G401.6 (cell line): Measurements from ENCODE around the gene AKNA.
"Not testable (repeated sequence)": the region's sequence is repeated elsewhere in the genome, so short reads cannot be mapped to it uniquely, and the experiment has no call there.

Experiments used
- FAIRE-seq: peaks from 2 replicates; lab custom pipeline; 2012; peaks lifted over from hg19 to GRCh38; lab: Jason Lieb, UNC

AKNA gene

GRCh38 chr9:114336699-114337395 is 50.9 kb downstream of the AKNA start:
- FAIRE-seq = no peak

DNA sequence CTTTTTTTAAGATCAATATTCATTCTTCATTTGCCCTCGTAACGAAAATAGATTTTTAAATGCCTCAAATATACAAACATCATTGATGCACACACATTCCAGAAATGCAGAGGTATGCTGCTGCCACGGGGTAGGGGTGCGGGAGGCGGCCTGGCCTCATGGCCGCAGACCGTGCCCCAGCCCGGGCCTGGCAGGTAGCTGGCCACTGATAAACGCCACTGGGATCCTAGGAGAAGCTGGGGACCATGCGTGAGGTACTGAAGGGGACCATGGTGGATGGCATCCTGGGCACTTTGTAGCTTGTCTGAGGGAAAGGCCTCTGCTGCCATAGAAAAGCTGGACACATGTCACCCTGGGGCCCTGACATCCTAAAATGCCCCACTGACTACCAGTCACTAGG is 51.6 kb downstream of the AKNA start:
- FAIRE-seq = no peak

GRCh38 chr9:114335745-114336144 is 52.0 kb downstream of the AKNA start:
- FAIRE-seq = no peak

DNA sequence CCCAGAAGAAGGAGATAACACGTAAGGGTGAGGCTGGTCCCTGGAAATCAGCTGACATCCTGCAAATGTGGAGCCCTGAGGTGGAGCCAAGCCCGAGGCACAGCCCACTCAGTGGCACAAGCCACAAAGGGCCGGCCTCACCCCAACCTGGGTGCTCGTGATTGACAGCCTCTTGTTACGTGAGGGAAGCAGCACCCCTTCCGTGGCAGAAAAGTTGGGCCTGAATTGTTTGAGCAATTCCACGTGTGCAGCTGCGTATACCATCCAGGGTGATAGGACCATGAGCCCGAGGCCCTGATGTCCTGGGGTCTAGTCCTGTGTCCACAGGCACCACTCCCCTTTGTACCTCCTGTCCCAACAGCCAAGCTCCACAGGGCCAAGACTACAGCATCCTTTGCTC is 53.3 kb downstream of the AKNA start:
- FAIRE-seq = no peak

DNA sequence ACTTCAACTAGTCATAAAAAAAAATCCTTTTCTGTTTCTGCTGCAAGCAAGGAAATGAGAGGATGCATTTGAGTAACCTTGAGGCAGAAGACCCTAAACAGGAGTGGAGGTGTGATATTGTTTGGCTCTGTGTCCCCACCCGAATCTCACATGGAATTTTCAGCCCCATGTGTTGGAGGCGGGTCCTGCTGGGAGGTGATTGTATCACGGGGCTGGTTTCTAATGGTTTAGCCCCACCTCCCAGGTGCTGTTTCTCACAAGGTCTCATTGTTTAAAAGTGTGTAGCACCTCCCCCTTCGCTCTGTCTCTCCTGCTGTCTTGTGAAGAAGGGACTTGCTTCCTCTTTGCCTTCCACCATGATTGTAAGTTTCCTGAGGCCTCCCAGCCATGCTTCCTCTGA is 54.1 kb downstream of the AKNA start:
- not testable (repeated sequence) for FAIRE-seq

- not testable (repeated sequence) for FAIRE-seq
Measured at GRCh38 chr9:114332474-114333040, 55.2 kb downstream of the AKNA start.

- FAIRE-seq = not testable (repeated sequence)
Measured at GRCh38 chr9:114331229-114332195, 56.3 kb downstream of the AKNA start.

- FAIRE-seq = no peak
Measured at GRCh38 chr9:114330636-114331035, 57.1 kb downstream of the AKNA start.

- not testable (repeated sequence) for FAIRE-seq
Measured at GRCh38 chr9:114329625-114330022, 58.2 kb downstream of the AKNA start, which contains the start of gene ORM2. TSS of gene ORM2 (plus strand) at chr9:114329869. CDS start at chr9:114329905, 36 bp downstream.

- not testable (repeated sequence) for FAIRE-seq
Measured at GRCh38 chr9:114328937-114329624, 58.7 kb downstream of the AKNA start.

DNA sequence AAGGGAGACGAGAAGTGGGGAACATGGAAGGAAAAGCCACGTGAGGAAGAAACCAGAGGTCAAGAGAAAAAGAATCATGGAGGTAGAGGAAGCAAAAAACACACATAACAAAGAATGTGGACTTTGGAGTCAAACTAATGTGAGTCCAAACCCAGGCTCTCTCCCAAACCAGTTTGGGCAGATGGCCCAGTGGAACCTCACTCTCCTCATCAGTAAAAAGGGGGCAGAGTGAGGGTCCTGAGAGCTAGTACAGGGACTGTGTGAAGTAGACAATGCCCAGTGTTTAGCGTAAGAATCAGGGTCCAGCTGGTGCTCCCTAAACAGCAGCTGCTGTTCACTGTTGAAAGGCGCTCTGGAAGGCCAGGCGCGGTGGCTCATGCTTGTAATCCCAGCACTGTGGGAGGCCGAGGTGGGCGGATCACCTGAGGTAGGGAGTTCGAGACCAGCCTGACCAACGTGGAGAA is 59.4 kb downstream of the AKNA start:
- FAIRE-seq = not testable (repeated sequence)

DNA sequence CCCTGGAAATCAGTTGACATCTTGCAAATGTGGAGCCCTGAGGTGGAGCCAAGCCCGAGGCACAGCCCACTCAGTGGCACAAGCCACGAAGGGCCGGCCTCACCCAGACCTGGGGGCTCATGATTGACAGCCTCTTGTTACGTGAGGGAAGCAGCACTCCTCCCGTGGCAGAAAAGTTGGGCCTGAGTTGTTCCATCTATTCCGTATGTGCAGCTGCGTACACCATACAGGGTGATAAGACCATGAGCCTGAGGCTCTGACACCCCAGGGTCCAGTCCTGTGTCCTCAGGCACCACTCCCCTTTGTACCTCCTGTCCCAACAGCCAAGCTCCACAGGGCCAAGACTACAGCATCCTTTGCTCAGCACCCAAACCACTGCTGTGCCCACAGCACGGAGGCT is 60.0 kb downstream of the AKNA start:
- FAIRE-seq = no peak

DNA sequence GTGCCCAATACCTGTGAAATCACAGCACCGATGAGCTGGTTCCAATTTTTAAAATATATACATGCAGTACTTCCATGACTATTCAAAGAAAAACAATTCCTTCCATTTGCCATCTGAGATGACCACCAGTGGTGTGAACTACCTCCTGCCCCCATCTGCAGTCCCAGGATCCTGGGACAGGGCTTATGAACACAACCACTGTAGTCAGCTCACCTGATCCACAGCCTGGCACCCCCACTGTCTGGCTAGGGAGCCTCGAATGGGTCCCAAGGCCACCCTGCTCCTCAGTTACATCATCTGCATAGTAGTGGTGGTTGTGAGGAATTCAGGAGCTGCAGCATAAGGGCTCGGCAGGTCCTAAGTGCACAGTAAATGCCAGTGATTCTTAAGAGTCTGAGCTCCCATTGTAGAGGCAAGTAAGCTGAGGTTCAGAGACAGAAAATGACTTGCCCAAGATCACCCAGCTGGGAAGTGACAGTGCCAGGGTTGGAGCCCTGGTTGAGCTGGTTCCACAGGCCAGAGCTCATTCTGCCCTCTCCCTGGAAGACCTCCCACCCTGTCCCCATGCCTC is 62.0 kb downstream of the AKNA start:
- not testable (repeated sequence) for FAIRE-seq

GRCh38 chr9:114324965-114325364 is 62.8 kb downstream of the AKNA start:
- FAIRE-seq = not testable (repeated sequence)

DNA sequence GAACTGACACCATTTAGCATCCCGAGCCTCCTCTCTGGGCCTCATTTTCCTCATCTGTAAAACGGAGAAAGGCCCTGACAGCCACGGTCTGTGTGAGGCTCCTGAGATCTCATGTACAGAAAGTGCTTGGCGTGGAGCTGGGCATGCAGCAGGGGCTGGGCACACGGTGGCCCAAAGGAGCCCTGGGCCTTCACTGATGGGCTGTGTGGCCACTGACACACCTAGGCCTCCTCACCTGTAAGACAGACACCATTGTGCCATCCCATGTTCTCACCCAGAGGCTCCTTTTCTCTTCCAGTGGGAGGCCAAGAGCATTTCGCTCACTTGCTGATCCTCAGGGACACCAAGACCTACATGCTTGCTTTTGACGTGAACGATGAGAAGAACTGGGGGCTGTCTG is 63.3 kb downstream of the AKNA start:
- no peak for FAIRE-seq

GRCh38 chr9:114323849-114324248 is 63.9 kb downstream of the AKNA start:
- not testable (repeated sequence) for FAIRE-seq

- FAIRE-seq = not testable (repeated sequence)
Measured at GRCh38 chr9:114322831-114323531, 64.8 kb downstream of the AKNA start, which contains the start of gene ORM1. TSS of gene ORM1 (plus strand) at chr9:114323098. CDS start at chr9:114323134, 36 bp downstream.

GRCh38 chr9:114322160-114322818 is 65.5 kb downstream of the AKNA start:
- FAIRE-seq = not testable (repeated sequence)

DNA sequence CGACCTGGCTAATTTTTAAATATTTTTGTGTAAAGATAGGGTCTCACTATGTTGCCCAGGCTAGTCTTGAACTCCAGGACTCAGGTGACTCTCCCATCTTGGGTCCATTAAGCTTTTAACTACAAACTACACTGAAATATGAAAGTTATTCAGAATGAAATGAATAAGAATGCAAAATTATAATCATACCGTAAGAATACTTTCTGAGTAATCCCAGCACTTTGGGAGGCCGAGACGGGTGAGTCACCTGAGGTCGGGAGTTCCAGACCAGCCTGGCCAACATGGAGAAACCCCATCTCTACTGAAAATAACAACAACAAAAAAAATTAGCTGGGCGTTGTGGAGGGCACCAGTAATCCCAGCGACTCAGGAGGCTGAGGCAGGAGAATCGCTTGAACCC is 66.0 kb downstream of the AKNA start:
- no peak for FAIRE-seq

GRCh38 chr9:114320710-114321109 is 67.1 kb downstream of the AKNA start:
- not testable (repeated sequence) for FAIRE-seq
